Measurements from ENCODE around the gene MUC4. TPM values are rescaled to one million over a fixed set of nuclear protein-coding genes. Genes with fewer than 3 reads are reported as not detected.

MUC4 gene
- total RNA-seq, 1 experiment from 2014 or later = 63.7 TPM

DNA sequence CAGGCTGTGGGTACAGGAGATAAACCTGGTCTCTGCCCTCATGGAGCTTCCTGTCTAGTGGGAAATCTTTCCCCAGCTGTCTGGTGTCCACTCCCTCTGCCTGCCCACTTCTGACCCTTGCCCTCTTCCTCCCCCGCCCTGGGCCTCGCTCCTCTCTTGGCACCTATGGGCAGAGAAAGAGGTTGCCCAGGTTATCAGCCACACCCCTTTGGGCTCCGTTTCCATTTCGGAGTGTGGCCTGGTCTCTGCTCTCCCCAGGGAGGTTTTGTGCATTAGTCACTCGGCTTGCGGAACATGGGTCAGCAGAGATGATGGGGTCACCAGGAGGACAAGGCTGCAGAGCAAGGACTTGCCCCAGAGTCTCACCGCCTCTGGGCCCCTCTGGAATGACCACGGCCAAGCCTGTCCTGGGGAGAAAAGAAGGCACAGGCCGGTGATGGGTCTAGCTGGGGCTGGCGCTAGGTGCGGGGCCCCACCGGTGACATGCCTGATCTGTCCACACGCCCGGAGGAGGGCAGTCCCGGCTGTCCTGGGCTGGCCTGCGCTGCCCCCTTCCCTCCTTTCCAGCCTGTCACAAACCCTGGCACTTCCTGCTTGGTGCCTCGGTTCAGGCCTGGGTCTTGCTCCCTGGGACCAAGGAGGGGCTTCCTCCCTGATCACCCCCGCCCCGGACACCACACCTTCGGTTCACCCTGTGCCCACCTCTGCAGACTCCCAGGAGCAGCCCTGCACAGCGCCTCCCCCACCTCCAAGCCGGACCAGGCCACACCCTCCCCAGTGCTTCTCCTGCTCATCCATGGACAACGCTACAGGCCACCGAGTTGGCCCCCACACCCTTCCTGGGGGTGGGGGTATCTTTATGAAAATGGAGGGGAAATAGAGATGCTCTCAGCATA, 35.6 kb upstream of the MUC4 start:
- no peaks in the 10 kb centered on the region for H3K27me3 ChIP-seq (ENCODE audit: insufficient read depth, low read depth)
- H3F3A ChIP-seq (ENCODE audit: insufficient read depth, low read depth) = peaks cover 30% of the 10 kb centered on the region; the same call in 1 of the 2 replicates
- peaks cover 5% of the 10 kb centered on the region; the same call in 1 of the 2 replicates for H3K9me3 ChIP-seq (ENCODE audit: insufficient read depth, low read depth)
- CTCF ChIA-PET = no interaction called here
- H3K9me2 ChIP-seq (ENCODE audit: insufficient read depth) = no peaks in the 10 kb centered on the region
- intact Hi-C loops (cut with micrococcal nuclease; ENCODE audit: unreplicated experiment) = loop anchor here (1.0 to 2.0 kb wide), 3 partner anchors 26 to 131 kb away; no protein-coding TSS in a partner anchor
- H3K79me2 ChIP-seq (ENCODE audit: low read depth) = no peaks in the 10 kb centered on the region
- TF ChIP-seq, protein P1, sequence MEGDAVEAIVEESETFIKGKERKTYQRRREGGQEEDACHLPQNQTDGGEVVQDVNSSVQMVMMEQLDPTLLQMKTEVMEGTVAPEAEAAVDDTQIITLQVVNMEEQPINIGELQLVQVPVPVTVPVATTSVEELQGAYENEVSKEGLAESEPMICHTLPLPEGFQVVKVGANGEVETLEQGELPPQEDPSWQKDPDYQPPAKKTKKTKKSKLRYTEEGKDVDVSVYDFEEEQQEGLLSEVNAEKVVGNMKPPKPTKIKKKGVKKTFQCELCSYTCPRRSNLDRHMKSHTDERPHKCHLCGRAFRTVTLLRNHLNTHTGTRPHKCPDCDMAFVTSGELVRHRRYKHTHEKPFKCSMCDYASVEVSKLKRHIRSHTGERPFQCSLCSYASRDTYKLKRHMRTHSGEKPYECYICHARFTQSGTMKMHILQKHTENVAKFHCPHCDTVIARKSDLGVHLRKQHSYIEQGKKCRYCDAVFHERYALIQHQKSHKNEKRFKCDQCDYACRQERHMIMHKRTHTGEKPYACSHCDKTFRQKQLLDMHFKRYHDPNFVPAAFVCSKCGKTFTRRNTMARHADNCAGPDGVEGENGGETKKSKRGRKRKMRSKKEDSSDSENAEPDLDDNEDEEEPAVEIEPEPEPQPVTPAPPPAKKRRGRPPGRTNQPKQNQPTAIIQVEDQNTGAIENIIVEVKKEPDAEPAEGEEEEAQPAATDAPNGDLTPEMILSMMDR (conservative IDR thresholded peaks at IDR 0.05) = no peak
- TF ChIP-seq EZH2 (IDR thresholded peaks at IDR 0.05; ENCODE audit: low read depth) = no peak
- no peak overlapping the region for H2AFZ ChIP-seq
- peak overlapping the region; percentile 81 for H3K27ac ChIP-seq
- BruUV-seq (replicated peaks) = TSS peak; percentile 59
- peak overlapping the region; percentile 72 for H3K4me2 ChIP-seq
- H4K20me1 ChIP-seq (ENCODE audit: insufficient read depth) = no peaks in the 10 kb centered on the region
- peak; percentile 96 to 98 for DNase-seq
- POLR2A ChIA-PET (ENCODE audit: unreplicated experiment) = interaction anchor here (0.5 to 0.6 kb wide), 3 partner anchors 26 to 125 kb away, joined by 3 to 5 read pairs (median 3); no protein-coding TSS in a partner anchor
- no peaks in the 10 kb centered on the region for H3K36me3 ChIP-seq (ENCODE audit: low read depth)
- 0 out of 2 replicates have a peak overlapping the region, but pooled peaks have one; percentile 5 for H3K4me3 ChIP-seq
- H3K4me1 ChIP-seq (replicated peaks; ENCODE audit: insufficient read depth) = peaks cover 60% of the 10 kb centered on the region

DNA sequence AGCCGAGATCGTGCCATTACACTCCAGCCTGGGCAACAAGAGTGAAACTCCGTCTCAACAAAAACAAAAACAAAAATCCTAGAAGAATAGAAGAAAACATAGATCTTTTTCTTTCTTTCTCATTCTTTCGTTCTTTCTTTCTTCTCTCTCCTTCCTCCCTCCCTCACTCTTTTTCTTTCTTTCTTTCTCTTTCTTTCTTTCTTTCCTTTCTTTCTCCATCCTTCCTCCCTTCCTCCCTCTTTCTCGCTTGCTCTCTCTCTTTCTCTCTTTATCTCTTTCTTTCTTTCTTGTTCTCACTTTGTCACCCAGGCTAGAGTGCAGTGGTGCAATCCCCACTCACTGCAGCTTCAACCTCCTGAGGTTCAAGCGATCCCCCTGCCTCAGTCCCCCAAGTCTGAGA, 33.8 kb upstream of the MUC4 start:
- Histone ChIP-seq H3K4me1 (replicated peaks; ENCODE audit: insufficient read depth) (peaks cover 57% of the 10 kb centered on the region), H2AFZ (no peak overlapping the region), H3K4me3 (no peak overlapping the region), H3K27me3 (ENCODE audit: insufficient read depth, low read depth) (no peaks in the 10 kb centered on the region), H3F3A (ENCODE audit: insufficient read depth, low read depth) (peaks cover 32% of the 10 kb centered on the region; the same call in 1 of the 2 replicates), H3K36me3 (ENCODE audit: low read depth) (no peaks in the 10 kb centered on the region), H3K27ac (no peak overlapping the region), H3K4me2 (no peak overlapping the region), H4K20me1 (ENCODE audit: insufficient read depth) (no peaks in the 10 kb centered on the region), H3K9me3 (ENCODE audit: insufficient read depth, low read depth) (peaks cover 5% of the 10 kb centered on the region; the same call in 1 of the 2 replicates), H3K79me2 (ENCODE audit: low read depth) (no peaks in the 10 kb centered on the region), H3K9me2 (ENCODE audit: insufficient read depth) (no peaks in the 10 kb centered on the region)
- ChIA-PET POLR2A (ENCODE audit: unreplicated experiment) (no interaction called here), CTCF (no interaction called here)
- no peak for TF ChIP-seq EZH2 (IDR thresholded peaks at IDR 0.05; ENCODE audit: low read depth)
- TF ChIP-seq, protein P1 (conservative IDR thresholded peaks at IDR 0.05) = no peak
- no TSS peak for BruUV-seq (replicated peaks)
- intact Hi-C loops (cut with micrococcal nuclease; ENCODE audit: unreplicated experiment) = no loop called here
- DNase-seq = no peak

DNA sequence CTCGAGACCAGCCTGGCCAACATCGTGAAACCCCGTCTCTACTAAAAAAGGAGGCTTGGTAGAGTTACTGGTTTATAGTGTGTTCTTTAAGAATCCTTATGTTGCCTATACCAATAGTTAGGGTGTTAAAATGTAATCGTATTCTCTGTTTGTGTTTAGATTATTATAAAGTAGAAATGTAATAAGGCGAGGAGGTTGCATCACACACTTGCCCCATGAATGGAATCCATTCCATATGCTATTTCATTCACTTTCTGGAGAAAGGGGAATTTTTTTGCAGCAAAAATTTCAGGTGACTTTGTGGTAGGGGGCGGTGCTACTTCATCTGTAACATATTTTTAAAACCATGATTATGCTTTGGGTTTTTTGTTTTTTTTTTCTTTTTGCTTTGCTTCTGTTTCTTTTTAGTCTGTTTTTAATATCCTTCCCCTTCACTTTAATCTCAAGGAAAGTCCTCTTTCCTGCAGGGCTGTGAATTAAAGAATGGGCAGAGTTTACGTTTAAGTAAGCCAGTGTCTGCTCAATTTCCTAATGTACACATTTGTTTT, 33.0 kb upstream of the MUC4 start:
- H3K9me3 ChIP-seq (ENCODE audit: insufficient read depth, low read depth) = peaks cover 5% of the 10 kb centered on the region; the same call in 1 of the 2 replicates
- BruUV-seq (replicated peaks) = no TSS peak
- no peaks in the 10 kb centered on the region for H3K79me2 ChIP-seq (ENCODE audit: low read depth)
- H3K27ac ChIP-seq = peak overlapping the region; percentile 34; the same call in 1 of the 2 replicates
- H3K4me3 ChIP-seq = no peak overlapping the region
- POLR2A ChIA-PET (ENCODE audit: unreplicated experiment) = no interaction called here
- no peak overlapping the region for H3K4me2 ChIP-seq
- H3K27me3 ChIP-seq (ENCODE audit: insufficient read depth, low read depth) = no peaks in the 10 kb centered on the region
- no peaks in the 10 kb centered on the region for H3K9me2 ChIP-seq (ENCODE audit: insufficient read depth)
- DNase-seq = no peak
- H3K36me3 ChIP-seq (ENCODE audit: low read depth) = no peaks in the 10 kb centered on the region
- CTCF ChIA-PET = no interaction called here
- no peak overlapping the region for H2AFZ ChIP-seq
- H3K4me1 ChIP-seq (replicated peaks; ENCODE audit: insufficient read depth) = peaks cover 57% of the 10 kb centered on the region
- no peak for TF ChIP-seq EZH2 (IDR thresholded peaks at IDR 0.05; ENCODE audit: low read depth)
- TF ChIP-seq, protein P1 (conservative IDR thresholded peaks at IDR 0.05) = no peak
- no peaks in the 10 kb centered on the region for H4K20me1 ChIP-seq (ENCODE audit: insufficient read depth)
- intact Hi-C loops (cut with micrococcal nuclease; ENCODE audit: unreplicated experiment) = no loop called here
- peaks cover 32% of the 10 kb centered on the region; the same call in 1 of the 2 replicates for H3F3A ChIP-seq (ENCODE audit: insufficient read depth, low read depth)

Data from PC-9 (cell line).